ENCODE measurements around the gene GOLGA6L2.
"Not testable (repeated sequence)": the region's sequence is repeated elsewhere in the genome, so short reads cannot be mapped to it uniquely, and the experiment has no call there.

The GOLGA6L2 gene

DNA sequence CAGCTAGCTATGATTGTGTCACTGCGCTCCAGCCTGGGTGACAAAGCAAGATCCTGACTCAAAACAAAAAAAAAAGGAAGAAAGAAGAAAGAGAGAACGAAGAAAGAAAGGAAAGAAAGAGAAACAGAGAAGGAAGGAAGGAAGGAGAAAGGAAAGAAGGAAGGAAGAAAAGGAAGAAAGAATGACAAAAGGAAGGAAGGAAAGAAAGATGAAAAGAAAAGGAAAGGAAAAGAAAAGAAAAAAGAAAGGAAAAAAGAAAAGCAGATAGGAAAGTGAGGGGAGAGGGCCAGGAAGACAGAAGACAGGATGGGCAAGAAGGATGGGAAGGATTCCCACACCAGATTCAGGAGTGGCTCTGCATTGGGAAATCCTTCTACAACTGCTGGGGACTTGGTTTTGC is 44.9 kb downstream of the GOLGA6L2 start:
- H3K27me3 ChIP-seq (replicated peaks; ENCODE audit: control insufficient read depth, insufficient read depth, low read length): peaks cover 11% of the 10 kb centered on the region
- DNase-seq (ENCODE audit: low read depth): no peak
- no peaks in the 10 kb centered on the region for H3K36me3 ChIP-seq (ENCODE audit: control insufficient read depth, insufficient read depth, low read length, severe bottlenecking)
- no peak overlapping the region for H3K4me3 ChIP-seq (ENCODE audit: low read length)
- peaks cover 6% of the 10 kb centered on the region for H3K4me1 ChIP-seq (ENCODE audit: control insufficient read depth, insufficient read depth, low read length)
- H3K9me3 ChIP-seq (ENCODE audit: control insufficient read depth, low read length): peaks cover 8% of the 10 kb centered on the region
- H3K9ac ChIP-seq (ENCODE audit: low read length): no peak overlapping the region

DNA sequence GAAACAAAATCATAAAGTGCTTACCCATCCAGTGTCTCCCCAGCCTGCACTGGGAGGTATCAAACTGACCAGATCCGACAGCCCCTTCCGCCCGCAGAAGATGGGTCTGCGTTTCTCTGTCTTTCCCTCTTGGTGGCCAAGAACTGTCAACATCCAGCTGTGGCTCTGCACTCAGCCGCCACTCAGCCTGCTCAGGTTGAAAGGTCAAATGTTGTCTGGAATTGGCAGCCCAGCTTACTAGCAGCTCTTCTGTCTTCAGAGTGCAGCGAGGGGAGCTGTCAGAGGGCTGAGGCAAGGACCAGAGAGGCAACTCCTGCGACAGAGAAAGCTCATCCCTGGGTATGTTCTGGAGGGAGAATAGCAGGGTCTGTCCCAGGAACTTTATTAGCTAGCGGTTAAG is 45.4 kb downstream of the GOLGA6L2 start:
- Histone ChIP-seq H3K36me3 (ENCODE audit: control insufficient read depth, insufficient read depth, low read length, severe bottlenecking) (no peaks in the 10 kb centered on the region), H3K27me3 (replicated peaks; ENCODE audit: control insufficient read depth, insufficient read depth, low read length) (peaks cover 11% of the 10 kb centered on the region), H3K4me3 (ENCODE audit: low read length) (no peak overlapping the region), H3K9ac (ENCODE audit: low read length) (no peak overlapping the region), H3K9me3 (ENCODE audit: control insufficient read depth, low read length) (peaks cover 7% of the 10 kb centered on the region), H3K4me1 (ENCODE audit: control insufficient read depth, insufficient read depth, low read length) (peaks cover 6% of the 10 kb centered on the region)
- DNase-seq (ENCODE audit: low read depth): no peak

DNA sequence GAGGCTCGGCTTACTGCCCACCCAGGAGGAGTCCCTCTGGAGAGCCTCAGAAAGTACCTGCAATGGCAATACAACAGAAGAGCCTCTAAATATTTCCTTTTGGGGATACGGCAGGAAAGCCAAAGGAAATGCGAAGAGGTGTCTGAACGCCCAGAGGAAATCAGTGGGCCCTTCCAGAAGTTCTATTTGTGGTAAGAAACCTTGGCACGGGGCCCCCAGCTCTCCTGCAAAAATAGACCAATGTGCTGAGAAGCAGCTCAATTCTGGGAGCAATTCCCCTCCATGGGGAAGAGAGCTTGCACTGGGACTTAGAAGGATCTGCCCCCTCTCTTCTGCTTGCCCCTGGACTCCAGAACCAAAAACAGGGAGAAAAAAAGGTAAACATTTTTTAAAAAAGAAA is 47.8 kb downstream of the GOLGA6L2 start:
- H3K4me1 ChIP-seq (ENCODE audit: control insufficient read depth, insufficient read depth, low read length); H3K9ac ChIP-seq (ENCODE audit: low read length); H3K4me3 ChIP-seq (ENCODE audit: low read length); H3K36me3 ChIP-seq (ENCODE audit: control insufficient read depth, insufficient read depth, low read length, severe bottlenecking); H3K9me3 ChIP-seq (ENCODE audit: control insufficient read depth, low read length); DNase-seq (ENCODE audit: low read depth): not testable (repeated sequence)
- H3K27me3 ChIP-seq (replicated peaks; ENCODE audit: control insufficient read depth, insufficient read depth, low read length): peaks cover 11% of the 10 kb centered on the region

DNA sequence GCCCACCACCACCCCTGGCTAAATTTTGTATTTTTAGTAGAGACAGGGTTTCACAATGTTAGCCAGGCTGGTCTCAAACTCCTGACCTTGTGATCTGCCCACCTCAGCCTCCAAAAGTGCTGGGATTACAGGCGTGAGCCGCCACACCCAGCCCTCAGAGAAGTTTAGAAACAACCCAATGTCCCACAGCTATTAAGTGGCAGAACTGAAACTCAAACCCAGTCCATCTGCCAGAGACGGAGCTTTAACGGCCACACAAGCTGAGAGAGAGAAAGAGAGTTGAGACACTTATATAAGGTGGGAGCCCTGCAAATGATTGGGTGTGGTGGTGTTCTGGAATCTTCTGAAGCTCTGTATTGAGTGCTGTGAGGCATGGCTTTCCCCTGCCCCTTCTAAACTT is 48.7 kb downstream of the GOLGA6L2 start:
- DNase-seq (ENCODE audit: low read depth); H3K4me1 ChIP-seq (ENCODE audit: control insufficient read depth, insufficient read depth, low read length); H3K9ac ChIP-seq (ENCODE audit: low read length); H3K4me3 ChIP-seq (ENCODE audit: low read length); H3K9me3 ChIP-seq (ENCODE audit: control insufficient read depth, low read length); H3K36me3 ChIP-seq (ENCODE audit: control insufficient read depth, insufficient read depth, low read length, severe bottlenecking): not testable (repeated sequence)
- peaks cover 11% of the 10 kb centered on the region for H3K27me3 ChIP-seq (replicated peaks; ENCODE audit: control insufficient read depth, insufficient read depth, low read length)

DNA sequence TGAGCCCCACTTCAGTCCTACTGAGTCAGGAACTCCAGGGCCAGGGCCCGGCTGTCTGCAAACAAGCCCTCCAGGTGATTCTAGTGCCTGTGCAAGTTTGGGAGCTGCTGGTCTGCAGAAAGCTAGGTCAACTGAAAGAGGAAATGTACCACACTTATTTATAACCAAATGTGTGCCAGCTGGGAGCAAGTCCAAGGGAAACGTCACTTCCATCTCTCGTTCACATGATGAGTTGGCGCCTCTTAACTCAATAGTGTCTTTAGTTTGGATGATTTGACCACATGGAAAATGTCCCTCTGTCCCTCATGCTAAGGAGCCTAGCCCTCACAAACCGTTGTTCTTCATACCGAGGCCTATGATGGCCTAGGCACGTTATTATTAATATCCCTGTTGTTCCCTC is 49.3 kb downstream of the GOLGA6L2 start:
- no peak for DNase-seq (ENCODE audit: low read depth)
- Histone ChIP-seq H3K4me3 (ENCODE audit: low read length) (no peak overlapping the region), H3K36me3 (ENCODE audit: control insufficient read depth, insufficient read depth, low read length, severe bottlenecking) (no peaks in the 10 kb centered on the region), H3K27me3 (replicated peaks; ENCODE audit: control insufficient read depth, insufficient read depth, low read length) (peaks cover 11% of the 10 kb centered on the region), H3K9me3 (ENCODE audit: control insufficient read depth, low read length) (no peaks in the 10 kb centered on the region), H3K9ac (ENCODE audit: low read length) (no peak overlapping the region), H3K4me1 (ENCODE audit: control insufficient read depth, insufficient read depth, low read length) (no peaks in the 10 kb centered on the region)

DNA sequence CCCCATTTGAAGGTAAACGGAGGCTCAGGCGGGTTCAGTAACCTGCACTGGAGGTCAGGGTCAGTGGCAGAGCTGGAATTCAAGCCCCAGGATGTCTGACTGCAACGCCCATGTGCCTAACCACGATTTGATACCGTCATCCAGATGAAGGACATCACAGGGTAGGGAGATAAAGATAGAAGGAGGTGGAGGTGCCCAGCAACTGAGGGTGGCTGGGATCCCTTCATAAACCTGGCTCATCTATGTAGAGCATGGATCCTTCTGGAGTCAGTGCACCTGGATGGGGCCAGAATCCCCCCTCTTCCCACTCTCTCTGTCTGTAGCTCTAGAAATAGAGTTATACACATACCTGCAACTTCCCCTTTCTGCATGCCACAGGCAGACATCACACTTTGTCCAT is 51.2 kb downstream of the GOLGA6L2 start:
- no peak overlapping the region for H3K9ac ChIP-seq (ENCODE audit: low read length)
- H3K4me3 ChIP-seq (ENCODE audit: low read length): no peak overlapping the region
- H3K27me3 ChIP-seq (replicated peaks; ENCODE audit: control insufficient read depth, insufficient read depth, low read length): peaks cover 4% of the 10 kb centered on the region
- no peaks in the 10 kb centered on the region for H3K36me3 ChIP-seq (ENCODE audit: control insufficient read depth, insufficient read depth, low read length, severe bottlenecking)
- no peaks in the 10 kb centered on the region for H3K9me3 ChIP-seq (ENCODE audit: control insufficient read depth, low read length)
- DNase-seq (ENCODE audit: low read depth): no peak
- no peaks in the 10 kb centered on the region for H3K4me1 ChIP-seq (ENCODE audit: control insufficient read depth, insufficient read depth, low read length)

DNA sequence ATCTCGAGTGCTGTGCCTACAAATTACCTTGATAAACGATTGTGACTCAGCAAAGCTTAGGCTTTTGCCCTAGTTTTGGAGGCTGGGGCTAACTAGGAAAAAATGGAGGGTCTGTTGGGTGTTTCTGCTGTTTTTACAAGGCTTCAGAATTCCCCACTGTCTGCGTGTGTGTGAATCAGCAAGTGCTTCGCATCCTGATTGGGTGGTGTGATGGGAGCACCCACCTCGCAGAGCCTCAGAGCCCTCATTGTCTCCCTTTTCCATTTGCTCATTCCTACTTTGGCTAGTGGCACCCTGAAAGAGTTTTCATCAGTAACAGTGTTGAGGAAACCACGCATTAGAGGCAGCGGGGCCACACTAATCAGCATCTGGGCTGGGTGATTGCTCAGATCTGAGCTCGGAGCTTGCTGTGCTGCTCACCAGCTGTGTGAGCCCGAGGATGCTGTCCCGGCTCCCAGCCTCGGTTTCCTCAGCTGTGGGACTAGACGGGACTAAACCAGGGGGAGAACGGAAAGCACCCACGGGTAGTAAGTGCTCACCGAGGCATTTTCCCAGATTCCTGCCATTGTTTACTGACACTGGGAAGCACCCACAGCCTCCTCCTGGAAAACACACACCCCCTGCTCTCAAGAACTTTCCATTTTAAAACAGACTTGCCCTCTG is 51.9 kb downstream of the GOLGA6L2 start:
- Histone ChIP-seq H3K9me3 (ENCODE audit: control insufficient read depth, low read length) (no peaks in the 10 kb centered on the region), H3K4me1 (ENCODE audit: control insufficient read depth, insufficient read depth, low read length) (no peaks in the 10 kb centered on the region), H3K36me3 (ENCODE audit: control insufficient read depth, insufficient read depth, low read length, severe bottlenecking) (no peaks in the 10 kb centered on the region), H3K4me3 (ENCODE audit: low read length) (no peak overlapping the region), H3K9ac (ENCODE audit: low read length) (no peak overlapping the region), H3K27me3 (replicated peaks; ENCODE audit: control insufficient read depth, insufficient read depth, low read length) (peaks cover 4% of the 10 kb centered on the region)
- no peak for DNase-seq (ENCODE audit: low read depth)
